SU-DHL-6 (cell line): ENCODE measurements around the gene C1GALT1.

ENCODE experiments used
- H2AFZ ChIP-seq: fragments of 200-600 bp; sonication (generic); 2 replicates; pipeline ENCODE4 v1.6.1; 2014; ENCODE audit warnings: low read depth, mild to moderate bottlenecking, moderate library complexity, mixed read lengths, antibody characterized with exemption, low read length; ENCODE audit not compliant: severe bottlenecking
- H3F3A ChIP-seq: fragments of 200-600 bp; shearing (Covaris generic); 2 replicates; pipeline ENCODE4 v1.6.0; 2016; ENCODE audit warnings: antibody characterized with exemption, mild to moderate bottlenecking; ENCODE audit not compliant: insufficient read depth
- H3K27ac ChIP-seq: fragments of 200-600 bp; sonication (generic); 2 replicates; pipeline ENCODE4 v1.5.1; 2016; ENCODE audit warnings: low read depth, mild to moderate bottlenecking, low read length, moderate library complexity, mixed read lengths
- H3K27me3 ChIP-seq: fragments of 200-600 bp; sonication (generic), shearing (Covaris generic); 2 replicates; pipeline ENCODE4 v1.6.0; 2014; ENCODE audit warnings: mild to moderate bottlenecking, low read length
- H3K36me3 ChIP-seq: fragments of 200-600 bp; sonication (generic); 2 replicates; pipeline ENCODE4 v1.6.1; 2014; ENCODE audit warnings: mild to moderate bottlenecking, low read length, mixed read lengths
- H3K4me2 ChIP-seq: fragments of 300-600, 200-600 bp; shearing (Covaris generic), sonication (generic); 2 replicates; pipeline ENCODE4 v1.6.0; 2014; ENCODE audit warnings: low read length, low read depth, mild to moderate bottlenecking; ENCODE audit not compliant: poor library complexity, severe bottlenecking
- H3K4me3 ChIP-seq: fragments of 200-600 bp; sonication (generic); 2 replicates; pipeline ENCODE4 v1.5.1; 2014; ENCODE audit warnings: antibody characterized with exemption, low read length, mild to moderate bottlenecking, mixed read lengths; ENCODE audit not compliant: insufficient read depth, poor library complexity, severe bottlenecking
- H3K79me2 ChIP-seq: fragments of 200-600 bp; sonication (generic); 2 replicates; pipeline ENCODE4 v1.6.1; 2014; ENCODE audit warnings: mild to moderate bottlenecking, low read length, moderate library complexity; ENCODE audit not compliant: insufficient read depth
- H3K9ac ChIP-seq: fragments of 200-600 bp; sonication (generic); 2 replicates; pipeline ENCODE4 v1.7.0; 2014; ENCODE audit warnings: mild to moderate bottlenecking, low read length
- H3K9me2 ChIP-seq: fragments of 200-600 bp; sonication (generic); replicated peaks from 2 replicates; pipeline ENCODE4 v1.6.1; 2014; ENCODE audit warnings: low read length; ENCODE audit not compliant: insufficient read depth
- H3K9me3 ChIP-seq: fragments of 200-600 bp; sonication (generic); 2 replicates; pipeline ENCODE4 v1.6.1; 2014; ENCODE audit warnings: low read length, mixed read lengths; ENCODE audit not compliant: insufficient read depth
- H4K20me1 ChIP-seq: fragments of 200-600 bp; sonication (generic); 2 replicates; pipeline ENCODE4 v1.6.1; 2014; ENCODE audit warnings: low read depth, mild to moderate bottlenecking, antibody characterized with exemption, low read length, moderate library complexity, mixed read lengths
- EZH2phosphoT487 ChIP-seq: fragments of 200-600 bp; sonication (generic), shearing (Covaris generic); conservative IDR thresholded peaks from 2 replicates; pipeline ENCODE4 v1.6.1; 2018; ENCODE audit warnings: mild to moderate bottlenecking, antibody characterized with exemption, low read length, moderate library complexity, mixed read lengths
- TF ChIP-seq, protein P1 (sequence below): fragments of 200-600 bp; sonication (generic); IDR thresholded peaks from one replicate; pipeline ENCODE4 v1.5.1; 2017; ENCODE audit warnings: antibody characterized with exemption, mild to moderate bottlenecking, low read length, moderate library complexity; ENCODE audit not compliant: insufficient read depth, poor library complexity, severe bottlenecking

C1GALT1 gene

GRCh38 chr7:7208520-7208919, 26.2 kb downstream of the C1GALT1 start:
- H3K4me3 ChIP-seq = no peak overlapping the region
- no peaks in the 10 kb centered on the region for H3K9me3 ChIP-seq
- H3K27ac ChIP-seq = no peak overlapping the region
- no peak overlapping the region for H3K9ac ChIP-seq
- 0 out of 2 replicates have a peak, but pooled peaks cover 5% of the 10 kb centered on the region for H3K36me3 ChIP-seq
- H4K20me1 ChIP-seq = peaks cover 48% of the 10 kb centered on the region
- no peaks in the 10 kb centered on the region for H3K9me2 ChIP-seq
- H3F3A ChIP-seq = no peaks in the 10 kb centered on the region
- H3K27me3 ChIP-seq = no peaks in the 10 kb centered on the region
- no peak overlapping the region for H2AFZ ChIP-seq
- peaks cover 100% of the 10 kb centered on the region for H3K79me2 ChIP-seq
- no peak for TF ChIP-seq EZH2phosphoT487
- TF ChIP-seq, protein P1, sequence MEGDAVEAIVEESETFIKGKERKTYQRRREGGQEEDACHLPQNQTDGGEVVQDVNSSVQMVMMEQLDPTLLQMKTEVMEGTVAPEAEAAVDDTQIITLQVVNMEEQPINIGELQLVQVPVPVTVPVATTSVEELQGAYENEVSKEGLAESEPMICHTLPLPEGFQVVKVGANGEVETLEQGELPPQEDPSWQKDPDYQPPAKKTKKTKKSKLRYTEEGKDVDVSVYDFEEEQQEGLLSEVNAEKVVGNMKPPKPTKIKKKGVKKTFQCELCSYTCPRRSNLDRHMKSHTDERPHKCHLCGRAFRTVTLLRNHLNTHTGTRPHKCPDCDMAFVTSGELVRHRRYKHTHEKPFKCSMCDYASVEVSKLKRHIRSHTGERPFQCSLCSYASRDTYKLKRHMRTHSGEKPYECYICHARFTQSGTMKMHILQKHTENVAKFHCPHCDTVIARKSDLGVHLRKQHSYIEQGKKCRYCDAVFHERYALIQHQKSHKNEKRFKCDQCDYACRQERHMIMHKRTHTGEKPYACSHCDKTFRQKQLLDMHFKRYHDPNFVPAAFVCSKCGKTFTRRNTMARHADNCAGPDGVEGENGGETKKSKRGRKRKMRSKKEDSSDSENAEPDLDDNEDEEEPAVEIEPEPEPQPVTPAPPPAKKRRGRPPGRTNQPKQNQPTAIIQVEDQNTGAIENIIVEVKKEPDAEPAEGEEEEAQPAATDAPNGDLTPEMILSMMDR = no peak
- H3K4me2 ChIP-seq = no peak overlapping the region

DNA sequence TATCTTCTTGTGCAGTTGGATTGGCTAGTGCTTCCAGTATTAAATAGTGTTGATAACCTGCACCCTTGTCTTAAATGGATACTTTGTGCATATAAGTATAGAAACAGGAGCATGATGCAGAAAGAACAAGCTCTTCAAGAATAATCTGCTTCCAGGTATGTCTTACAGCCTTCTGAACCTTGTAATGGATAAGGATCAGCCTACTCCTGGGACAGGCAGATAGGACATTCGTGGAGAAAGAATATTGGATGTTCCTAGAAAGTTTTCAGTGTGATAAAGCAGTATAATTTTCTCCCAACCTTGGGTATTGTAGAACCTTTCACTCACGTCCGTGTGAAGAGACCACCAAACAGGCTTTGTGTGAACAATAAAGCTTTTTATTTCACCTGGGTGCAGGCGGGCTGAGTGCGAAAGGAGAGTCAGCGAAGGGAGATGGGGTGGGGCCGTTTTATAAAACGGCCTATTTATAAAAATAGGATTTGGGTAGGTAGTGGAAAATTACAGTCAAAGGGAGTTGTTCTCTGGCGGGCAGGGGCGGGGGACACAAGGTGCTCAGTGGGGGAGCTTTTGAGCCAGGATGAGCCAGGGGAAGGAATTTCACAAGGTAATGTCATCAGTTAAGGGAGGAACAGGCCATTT, 27.2 kb downstream of the C1GALT1 start:
- TF ChIP-seq EZH2phosphoT487 = no peak
- Histone ChIP-seq H4K20me1 (peaks cover 38% of the 10 kb centered on the region), H3K4me2 (no peak overlapping the region), H3K27ac (no peak overlapping the region), H3K9ac (no peak overlapping the region), H3K4me3 (no peak overlapping the region), H3K36me3 (0 out of 2 replicates have a peak, but pooled peaks cover 5% of the 10 kb centered on the region), H3K9me3 (no peaks in the 10 kb centered on the region), H3K79me2 (peaks cover 100% of the 10 kb centered on the region), H3F3A (no peaks in the 10 kb centered on the region), H3K9me2 (no peaks in the 10 kb centered on the region), H2AFZ (no peak overlapping the region), H3K27me3 (no peaks in the 10 kb centered on the region)

- no peak overlapping the region for H3K27ac ChIP-seq
- no peak overlapping the region for H3K4me3 ChIP-seq
- H3F3A ChIP-seq = no peaks in the 10 kb centered on the region
- no peak overlapping the region for H3K4me2 ChIP-seq
- H2AFZ ChIP-seq = no peak overlapping the region
- no peaks in the 10 kb centered on the region for H3K27me3 ChIP-seq
- H4K20me1 ChIP-seq = peaks cover 27% of the 10 kb centered on the region
- TF ChIP-seq EZH2phosphoT487 = no peak
- TF ChIP-seq, protein P1 = no peak
- peaks cover 7% of the 10 kb centered on the region; the same call in 1 of the 2 replicates for H3K36me3 ChIP-seq
- H3K79me2 ChIP-seq = peaks cover 100% of the 10 kb centered on the region
- H3K9ac ChIP-seq = no peak overlapping the region
- H3K9me2 ChIP-seq = no peaks in the 10 kb centered on the region
- H3K9me3 ChIP-seq = no peaks in the 10 kb centered on the region
Measured at GRCh38 chr7:7210475-7211237, 28.3 kb downstream of the C1GALT1 start.

DNA sequence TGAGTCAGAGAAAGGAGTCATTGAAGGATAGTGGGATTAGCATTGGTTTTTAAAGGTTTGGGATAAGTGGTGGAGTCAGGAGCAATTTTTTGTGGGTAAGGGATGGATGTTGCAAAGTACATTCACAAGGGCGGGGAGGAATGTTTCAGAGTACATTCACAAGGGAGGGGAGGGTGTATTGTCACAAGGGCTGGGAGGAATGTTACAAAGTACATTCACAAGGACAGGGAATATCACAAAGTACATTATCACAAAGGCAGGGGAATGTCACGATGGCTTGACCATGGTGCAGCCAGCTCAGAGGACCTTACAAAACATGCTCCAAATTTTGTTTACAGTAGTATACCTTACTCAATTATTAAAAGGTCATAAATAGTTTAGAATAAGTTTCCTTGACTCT, 30.3 kb downstream of the C1GALT1 start:
- TF ChIP-seq, protein P1 = no peak
- no peak for TF ChIP-seq EZH2phosphoT487
- H3K9ac ChIP-seq = no peak overlapping the region
- no peak overlapping the region for H3K4me2 ChIP-seq
- no peak overlapping the region for H3K4me3 ChIP-seq
- H3K36me3 ChIP-seq = peaks cover 20% of the 10 kb centered on the region; the same call in 1 of the 2 replicates
- H3K9me3 ChIP-seq = no peaks in the 10 kb centered on the region
- H3K9me2 ChIP-seq = no peaks in the 10 kb centered on the region
- 0 out of 2 replicates have a peak, but pooled peaks cover 4% of the 10 kb centered on the region for H3F3A ChIP-seq
- H2AFZ ChIP-seq = no peak overlapping the region
- no peak overlapping the region for H3K27ac ChIP-seq
- no peaks in the 10 kb centered on the region for H3K27me3 ChIP-seq
- H3K79me2 ChIP-seq = peaks cover 97% of the 10 kb centered on the region
- peaks cover 19% of the 10 kb centered on the region for H4K20me1 ChIP-seq
